Measurements from ENCODE around the gene EML1.

DNA sequence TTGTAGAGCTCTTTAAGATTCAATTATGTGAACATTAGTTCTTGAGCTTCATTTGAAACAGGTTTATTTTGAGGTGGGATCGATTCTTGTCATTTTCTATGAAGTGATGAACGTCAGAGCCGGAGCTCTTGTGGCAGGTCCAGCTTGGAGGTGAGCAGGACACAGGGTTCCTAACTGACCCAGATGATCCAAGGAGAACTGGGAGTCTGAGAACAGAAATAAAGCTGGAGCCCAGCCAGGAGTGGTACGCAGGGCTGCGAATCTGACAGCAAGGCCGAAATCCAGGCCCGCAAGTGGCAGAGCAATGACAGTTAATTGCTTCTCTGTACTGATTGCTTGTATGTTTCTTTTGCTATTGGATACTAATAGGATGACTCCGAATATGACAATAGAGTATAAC is 46.5 kb downstream of the EML1 start:
- TF ChIP-seq, protein P1, sequence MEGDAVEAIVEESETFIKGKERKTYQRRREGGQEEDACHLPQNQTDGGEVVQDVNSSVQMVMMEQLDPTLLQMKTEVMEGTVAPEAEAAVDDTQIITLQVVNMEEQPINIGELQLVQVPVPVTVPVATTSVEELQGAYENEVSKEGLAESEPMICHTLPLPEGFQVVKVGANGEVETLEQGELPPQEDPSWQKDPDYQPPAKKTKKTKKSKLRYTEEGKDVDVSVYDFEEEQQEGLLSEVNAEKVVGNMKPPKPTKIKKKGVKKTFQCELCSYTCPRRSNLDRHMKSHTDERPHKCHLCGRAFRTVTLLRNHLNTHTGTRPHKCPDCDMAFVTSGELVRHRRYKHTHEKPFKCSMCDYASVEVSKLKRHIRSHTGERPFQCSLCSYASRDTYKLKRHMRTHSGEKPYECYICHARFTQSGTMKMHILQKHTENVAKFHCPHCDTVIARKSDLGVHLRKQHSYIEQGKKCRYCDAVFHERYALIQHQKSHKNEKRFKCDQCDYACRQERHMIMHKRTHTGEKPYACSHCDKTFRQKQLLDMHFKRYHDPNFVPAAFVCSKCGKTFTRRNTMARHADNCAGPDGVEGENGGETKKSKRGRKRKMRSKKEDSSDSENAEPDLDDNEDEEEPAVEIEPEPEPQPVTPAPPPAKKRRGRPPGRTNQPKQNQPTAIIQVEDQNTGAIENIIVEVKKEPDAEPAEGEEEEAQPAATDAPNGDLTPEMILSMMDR (conservative IDR thresholded peaks at IDR 0.05; ENCODE audit: low read depth, low read length), result no peak
- TF ChIP-seq EZH2 (IDR thresholded peaks at IDR 0.05; ENCODE audit: low read length, unreplicated experiment) (no peak), EZH2phosphoT487 (IDR thresholded peaks at IDR 0.05; ENCODE audit: borderline replicate concordance, low read length) (no peak)

All from PC-3 (cell line).